Dermis blood vessel endothelial cell (primary cell): ENCODE data around the gene WFDC5. TPM values are rescaled to one million over a fixed set of nuclear protein-coding genes. Genes with fewer than 3 reads are reported as not detected.
A peak's percentile ranks its signal among the peaks of the same experiment; 100 is the strongest.

Experiments used
- DNase-seq: peaks from one replicate; pipeline ENCODE4 v3.0.0; 2010
- total RNA-seq: library from RNA; depleted of rRNA; stranded (reverse); fragments of >200 nt; gene quantifications from 2 replicates; pipeline ENCODE4 v1.2.3, GENCODE V29; 2014

WFDC5 gene
- total RNA-seq, 1 donor from 2014 or later: not detected

DNA sequence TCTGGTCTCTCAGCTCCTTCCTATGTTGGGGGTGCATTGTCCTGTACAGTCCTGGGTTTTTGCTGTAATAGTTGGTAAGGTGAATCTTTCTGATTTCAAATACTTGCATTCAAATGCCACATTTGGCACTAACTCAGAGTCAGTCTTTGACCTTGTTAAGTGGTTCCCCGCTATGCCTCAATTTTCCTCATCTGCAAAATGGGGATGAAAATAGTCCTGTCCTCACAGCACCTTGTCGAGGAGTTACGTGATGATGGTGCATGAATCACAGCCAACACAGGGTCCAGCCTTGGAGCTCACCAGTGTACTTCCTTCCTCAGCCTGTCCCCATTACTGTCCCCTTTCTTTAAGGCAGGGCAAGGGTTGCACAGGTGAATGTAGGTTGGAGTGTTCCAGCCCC lies 1.1 kb downstream of the WFDC5 start:
- DNase-seq: no peak

DNA sequence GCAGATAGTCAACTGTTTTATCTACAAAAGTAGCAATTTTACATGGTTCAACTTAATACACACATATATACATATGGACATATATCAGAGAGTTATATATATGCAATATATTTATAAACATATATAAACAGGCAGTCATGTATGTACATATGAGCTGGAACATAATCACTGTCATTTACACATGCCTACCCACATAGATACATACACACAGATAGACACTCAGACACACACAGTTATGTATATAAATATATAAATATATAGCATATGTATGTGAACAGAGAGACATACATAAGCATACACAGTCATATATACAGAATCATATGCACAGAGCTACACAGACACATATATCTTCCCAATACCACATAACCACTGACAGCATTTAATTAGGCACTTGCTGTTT lies 2.2 kb downstream of the WFDC5 start:
- DNase-seq: no peak

DNA sequence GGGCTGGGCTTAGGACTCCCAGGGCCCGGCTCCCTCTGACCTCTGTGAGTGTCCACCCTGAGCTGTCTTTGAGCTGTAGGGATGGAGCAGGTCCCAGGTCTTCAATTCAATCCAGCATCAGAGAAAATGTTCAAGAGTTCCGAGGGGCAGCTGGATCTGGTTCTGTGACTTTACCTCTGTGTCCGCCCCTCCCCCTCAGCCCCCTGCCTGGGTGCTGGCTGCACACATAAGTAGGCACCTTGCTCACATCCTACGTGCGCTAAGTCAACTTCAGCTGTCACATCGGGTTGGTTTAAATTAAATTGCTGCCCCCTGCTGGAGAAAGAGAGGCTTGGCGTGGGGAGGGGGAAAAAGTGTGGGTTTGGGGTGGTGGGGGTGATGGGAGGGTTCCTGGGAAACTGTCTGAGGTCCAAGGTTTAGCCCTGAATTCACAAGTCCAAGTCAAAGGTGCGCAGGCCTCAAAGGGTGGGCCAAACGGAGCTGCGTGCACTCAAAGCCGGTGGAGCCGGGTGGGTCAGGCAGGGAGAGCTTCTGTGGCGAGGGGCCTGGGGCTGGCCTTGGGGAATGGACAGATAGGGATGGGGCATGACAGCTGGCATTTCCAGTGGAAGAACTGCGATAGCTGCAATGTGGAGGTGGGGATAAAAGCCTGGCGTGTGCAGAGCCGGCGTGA lies 3.0 kb downstream of the WFDC5 start:
- peak; percentile 49 for DNase-seq

DNA sequence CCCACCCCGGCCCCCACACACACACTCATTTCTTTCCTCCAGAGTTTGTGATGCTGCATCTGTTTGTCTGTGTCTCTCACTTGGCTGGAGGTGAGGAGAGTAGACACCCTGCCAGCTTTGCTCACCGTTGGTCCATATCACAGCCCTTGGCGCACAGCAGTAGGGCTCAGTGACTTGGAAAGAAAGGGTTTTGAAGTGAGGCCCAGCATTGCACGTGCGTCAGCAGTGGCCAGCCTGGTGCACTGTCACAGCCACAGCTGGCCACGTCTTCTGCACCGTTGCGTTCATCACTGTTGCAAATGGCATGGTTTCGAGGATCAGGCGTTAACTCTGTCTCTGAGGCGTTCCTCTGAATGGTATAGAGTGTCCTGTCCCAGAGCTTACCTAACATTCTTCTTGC lies 3.7 kb downstream of the WFDC5 start:
- no peak for DNase-seq

DNA sequence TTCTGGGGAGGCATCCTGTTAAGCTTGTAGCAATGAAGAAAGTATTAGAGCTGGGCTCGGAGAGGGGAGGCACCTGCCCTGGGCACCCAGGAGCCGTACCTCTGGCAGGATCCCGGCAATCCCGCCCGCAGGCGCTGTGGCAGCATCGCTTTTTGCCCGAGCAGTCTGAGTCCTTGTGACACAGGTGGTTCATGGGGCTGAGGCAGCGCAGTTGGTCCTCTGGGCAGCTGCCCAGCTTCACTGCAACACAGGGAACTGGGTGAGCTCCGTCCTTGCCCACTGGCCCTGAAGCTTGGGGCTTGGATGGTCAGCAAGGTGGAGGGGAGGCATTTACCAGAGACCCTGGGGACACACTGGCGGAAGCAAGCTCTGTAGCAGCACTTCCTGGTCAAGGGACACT lies 4.7 kb downstream of the WFDC5 start:
- DNase-seq: no peak

DNA sequence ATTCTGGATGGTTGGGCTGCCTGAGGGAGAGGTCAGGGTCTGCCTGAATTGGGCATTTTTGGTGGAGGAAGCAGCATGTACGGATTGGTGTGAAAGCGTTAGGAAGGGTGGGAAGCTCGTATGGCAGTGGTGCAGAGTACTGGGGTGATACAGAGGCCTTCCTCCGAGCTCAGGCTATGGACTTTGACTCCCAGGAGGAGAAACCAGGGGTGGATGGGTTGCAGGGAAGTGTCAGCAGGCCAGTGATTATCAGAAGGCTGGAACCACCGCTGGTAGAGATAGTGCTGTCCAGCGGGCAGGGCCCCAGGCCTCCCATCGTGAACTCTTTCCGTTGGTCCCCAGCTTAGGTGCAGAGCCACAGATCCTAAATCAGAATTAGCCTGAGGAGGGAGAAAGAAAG lies 5.3 kb downstream of the WFDC5 start:
- DNase-seq: no peak

DNA sequence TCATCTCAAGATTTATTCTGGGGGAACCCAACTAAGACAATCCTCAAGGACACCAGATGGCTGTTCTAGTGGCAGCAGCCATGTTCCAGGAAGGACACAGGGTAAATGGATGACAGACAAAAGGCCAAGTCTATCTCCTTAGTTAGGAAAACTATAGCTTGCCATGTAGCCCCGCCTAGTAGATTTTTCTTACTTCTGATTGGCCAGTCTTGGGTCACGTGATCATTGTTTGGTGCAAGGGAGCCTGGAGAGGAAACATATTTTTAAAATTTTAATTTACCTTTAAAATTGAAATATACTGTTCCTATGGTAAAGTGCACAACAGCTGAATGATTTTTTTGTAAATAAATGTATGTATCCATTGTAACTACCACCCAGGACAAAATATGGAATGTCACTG lies 9.7 kb downstream of the WFDC5 start:
- no peak for DNase-seq

DNA sequence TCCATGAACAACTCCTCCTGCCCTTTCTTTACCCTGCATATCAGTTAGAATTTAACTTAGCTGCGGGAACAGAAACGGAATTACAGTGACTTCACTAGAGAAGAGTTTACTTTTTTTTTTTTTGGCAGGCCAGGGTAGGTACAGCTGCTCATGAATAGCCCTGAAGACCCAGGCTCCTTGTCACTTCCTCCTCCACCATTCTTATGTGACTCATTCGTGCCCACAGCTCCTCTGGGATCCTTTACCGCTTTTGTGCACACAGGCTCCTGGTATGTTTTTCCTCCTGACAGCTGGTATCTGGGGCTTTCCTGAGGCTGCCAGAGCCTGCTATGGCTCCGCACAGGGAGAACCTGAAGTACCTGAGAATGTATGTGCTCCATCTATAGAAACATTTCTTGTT lies 10.2 kb downstream of the WFDC5 start:
- peak; percentile 86 for DNase-seq

DNA sequence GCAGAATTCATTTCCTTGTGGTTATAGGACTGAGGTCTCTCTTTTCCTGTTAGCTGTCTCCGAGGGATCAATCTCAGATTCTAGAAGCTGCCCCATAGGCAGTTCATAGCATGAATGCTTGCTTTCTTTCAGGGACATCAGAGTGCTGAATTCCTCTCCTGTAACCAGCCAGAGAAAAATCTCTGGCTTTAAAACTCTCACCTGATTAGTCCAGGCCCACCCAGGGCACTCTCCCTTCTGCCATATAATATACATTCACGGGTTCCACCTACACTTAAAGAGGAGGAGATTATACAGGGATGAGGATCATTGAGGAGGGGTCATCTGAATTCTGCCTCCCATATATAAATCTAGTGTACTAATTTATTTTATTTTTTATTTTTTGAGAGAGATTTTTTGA lies 11.9 kb downstream of the WFDC5 start:
- DNase-seq: no peak

DNA sequence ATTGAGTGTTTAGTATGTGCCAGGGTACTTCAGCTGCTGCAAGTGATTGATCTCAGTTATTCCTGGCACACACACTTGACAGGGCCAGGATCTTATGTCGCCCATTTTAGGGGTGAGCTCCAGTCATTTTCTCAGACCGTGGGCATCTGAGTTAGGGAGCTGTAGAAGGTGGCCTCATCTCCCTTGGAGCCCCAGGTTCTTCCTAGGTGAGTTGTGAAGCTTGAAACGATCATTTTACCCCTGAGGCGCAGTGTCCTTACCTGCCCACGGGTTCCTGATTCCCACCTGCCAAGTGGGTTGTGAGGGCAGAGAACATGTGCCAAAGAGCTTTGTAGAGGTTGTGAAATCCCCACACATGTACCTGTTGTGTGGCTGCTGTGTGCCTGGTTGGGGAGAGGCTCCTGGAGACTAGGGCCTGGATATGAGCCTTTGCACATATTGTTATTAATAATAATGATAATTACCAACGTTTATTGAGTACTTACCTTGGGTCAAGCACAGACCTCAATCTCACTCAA lies 13.6 kb downstream of the WFDC5 start:
- DNase-seq: no peak

DNA sequence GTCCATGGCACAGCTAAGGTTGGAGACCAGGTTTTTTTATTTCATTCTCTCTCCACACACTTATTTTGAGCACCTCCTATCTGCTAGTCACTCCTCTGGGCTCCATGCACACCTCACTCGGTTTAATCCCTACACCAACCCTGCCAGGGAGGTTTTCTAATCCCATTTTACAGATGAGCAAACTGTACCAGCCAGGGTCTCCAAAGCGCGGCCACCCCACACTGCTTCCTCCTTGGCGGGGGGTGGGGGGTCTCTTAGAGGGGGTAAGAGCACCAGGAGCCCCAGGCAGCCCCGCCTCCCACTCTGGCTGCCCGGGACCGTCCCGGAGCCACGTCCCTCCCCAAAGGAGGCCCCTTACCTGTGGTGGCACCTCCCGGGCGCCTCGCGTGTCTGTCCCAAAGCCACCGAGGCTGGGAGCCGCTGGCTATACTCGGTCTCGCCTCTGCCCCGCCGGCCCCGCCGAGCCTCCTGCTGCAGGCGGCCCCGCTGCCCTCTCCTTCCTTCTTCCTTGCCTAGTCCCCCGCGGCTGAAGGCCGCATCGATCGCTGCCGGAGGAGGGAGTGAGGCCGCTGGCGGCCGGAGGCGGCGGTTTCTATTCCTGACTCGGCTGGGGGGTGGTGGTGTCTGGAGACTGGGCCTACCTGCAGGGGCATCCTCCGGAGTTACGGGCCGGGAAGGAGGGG lies 14.3 kb downstream of the WFDC5 start, which contains the start of gene KCNS1:
KCNS1 (minus strand) TSS at position 565 of the 683 bp plus-strand sequence. CDS start 1,891 bp downstream, outside the sequence.
- peak; percentile 45 for DNase-seq

DNA sequence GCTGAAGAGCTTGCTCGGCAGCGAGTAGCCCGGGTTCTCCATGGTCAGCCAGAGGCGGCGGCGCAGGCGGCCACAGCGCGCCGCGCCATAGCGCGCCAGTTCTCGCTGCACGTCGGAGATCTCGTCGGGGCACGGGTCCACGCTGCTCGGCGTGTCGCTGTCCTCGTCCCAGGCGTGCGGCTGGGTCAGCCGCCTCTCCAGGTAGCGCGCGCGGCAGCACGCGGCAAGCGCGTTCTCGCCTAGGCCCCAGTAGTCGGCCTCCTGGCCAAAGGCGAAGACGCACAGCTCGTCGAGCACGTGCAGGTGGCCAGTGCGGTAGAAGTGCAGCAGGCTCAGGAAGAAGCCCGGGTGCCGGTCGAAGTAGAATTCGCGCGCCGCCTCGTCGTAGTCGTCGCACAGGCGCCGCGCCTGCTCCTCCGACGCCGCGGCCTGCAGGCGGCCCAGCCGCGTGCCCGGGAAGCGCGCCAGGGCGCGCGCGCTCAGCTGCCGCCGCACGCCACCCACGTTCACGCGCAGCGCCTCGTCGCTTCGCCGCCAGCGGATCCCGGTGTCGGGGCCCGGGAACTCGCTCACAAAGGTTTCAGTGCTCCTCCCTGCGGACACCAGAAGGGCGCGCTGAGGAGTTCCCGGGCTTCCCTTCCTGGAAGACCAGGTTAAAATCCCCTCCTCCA lies 16.7 kb downstream of the WFDC5 start:
- peak; percentile 45 for DNase-seq

DNA sequence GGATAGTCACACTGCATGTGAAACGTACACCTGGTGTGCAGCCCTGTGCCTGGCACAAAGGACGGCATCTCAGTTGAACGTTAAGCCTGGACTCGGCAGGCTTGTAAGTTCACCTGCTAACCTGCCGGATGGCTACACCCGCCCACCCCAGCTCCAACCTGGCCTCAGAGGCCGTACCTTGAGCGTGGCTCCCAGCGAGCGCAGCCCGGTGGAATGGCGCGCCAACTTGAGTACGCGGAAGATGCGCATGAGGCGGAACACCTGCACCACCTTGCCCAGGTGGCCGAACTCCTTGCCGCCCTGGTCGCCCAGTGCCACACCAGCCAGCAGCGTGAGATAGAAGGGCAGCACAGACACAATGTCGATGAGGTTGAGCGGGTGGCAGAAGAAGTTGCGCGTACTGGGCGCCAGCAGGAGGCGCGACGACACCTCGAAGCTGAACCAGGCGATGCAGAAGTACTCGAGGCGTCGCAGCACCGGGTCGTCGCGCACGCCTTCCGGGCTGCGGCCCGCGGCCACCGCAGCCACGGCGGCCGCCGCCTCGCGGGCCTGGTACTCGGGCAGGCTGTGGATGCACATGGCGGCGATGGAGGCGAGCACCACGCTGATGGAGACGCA lies 17.4 kb downstream of the WFDC5 start:
- peak; percentile 75 for DNase-seq

DNA sequence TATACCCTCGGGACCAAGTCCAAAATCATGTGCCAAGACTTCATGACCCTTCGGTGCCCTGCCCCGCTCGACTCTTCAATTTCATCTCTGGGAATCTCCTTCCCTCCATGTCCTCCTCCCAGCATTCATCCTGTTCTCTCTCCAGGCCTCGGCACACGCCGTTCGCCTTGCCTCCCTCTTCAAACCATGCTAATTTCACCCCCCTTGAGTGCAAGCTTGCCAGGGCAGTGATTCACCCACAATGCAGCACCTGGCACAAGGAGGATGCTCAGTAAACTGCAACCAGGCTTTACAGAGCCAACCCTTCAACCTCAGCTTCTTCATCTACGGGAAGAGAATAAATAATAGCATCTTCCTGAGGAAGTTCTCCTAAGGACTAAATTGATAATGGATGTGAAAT lies 18.2 kb downstream of the WFDC5 start:
- no peak for DNase-seq

DNA sequence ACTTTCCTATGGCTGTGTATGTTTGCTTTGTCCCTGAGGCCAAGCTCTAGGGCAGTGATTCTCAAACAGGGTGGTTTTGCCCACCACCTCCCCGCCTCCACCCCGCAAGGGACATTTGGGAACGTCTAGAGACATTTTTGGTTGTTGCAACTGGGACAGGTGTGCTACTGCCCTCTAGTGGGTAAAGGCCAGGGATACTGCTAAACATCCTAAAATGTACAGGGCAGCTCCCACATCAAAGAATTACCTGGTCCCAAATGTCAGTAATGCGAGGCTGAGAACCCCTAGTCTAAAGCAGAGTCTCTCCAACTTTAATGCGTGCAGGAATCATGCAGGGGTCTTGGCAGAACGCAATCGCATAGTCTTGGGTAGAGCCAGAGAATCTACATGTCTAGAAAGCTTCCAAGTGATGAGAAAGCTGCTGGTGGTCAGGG lies 19.2 kb downstream of the WFDC5 start:
- DNase-seq: peak; percentile 76

DNA sequence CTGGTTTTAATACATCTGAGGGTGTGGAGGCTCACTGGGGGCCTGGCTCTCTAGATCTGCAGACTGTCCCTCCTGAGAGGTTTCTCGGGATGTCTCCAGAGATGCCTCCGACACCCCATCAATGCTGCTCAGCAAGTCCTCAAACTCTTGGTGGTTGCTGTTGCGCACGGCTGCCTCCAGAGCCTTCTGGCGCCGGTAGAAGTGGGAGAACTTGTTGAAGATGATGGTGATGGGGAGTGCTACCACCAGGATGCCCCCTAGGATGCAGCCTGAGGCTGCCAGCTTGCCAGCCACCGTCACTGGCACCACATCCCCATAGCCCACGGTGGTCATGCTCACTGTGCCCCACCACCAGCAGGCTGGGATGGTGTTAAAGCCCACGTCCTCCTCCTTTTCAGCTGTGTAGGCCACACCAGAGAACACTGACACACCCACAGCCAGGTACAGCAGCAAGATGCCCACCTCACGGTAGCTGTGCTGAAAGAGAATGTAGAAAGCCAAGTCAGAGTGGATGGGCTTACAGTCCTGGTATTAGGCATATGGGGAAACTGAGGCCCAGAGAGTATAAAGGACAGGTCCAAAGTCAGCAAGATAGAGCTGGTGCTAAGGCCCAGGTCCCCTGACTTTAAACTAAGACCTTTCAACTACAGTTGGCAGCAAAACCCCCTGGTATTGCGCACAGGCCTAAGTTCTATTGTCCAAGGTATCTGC lies 20.0 kb downstream of the WFDC5 start:
- DNase-seq: no peak

DNA sequence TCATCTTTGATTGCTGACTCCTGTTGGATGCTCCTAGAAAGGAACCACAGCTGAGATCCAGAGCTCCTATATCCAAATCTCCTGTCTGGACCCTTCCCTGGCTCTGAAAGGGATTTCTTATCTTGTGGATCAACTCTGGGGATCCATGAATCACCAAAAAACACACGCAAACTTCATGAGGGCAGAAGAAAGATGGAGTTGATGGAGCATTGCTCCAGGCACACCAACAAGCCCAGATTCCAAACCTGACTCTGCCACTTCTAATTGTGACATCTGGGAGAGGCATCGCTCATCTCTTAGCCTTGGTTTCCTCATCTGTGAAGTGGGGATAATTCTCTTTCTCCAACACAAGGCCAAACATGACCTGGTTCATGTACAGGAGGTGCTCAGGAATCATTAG lies 20.8 kb downstream of the WFDC5 start:
- no peak for DNase-seq

DNA sequence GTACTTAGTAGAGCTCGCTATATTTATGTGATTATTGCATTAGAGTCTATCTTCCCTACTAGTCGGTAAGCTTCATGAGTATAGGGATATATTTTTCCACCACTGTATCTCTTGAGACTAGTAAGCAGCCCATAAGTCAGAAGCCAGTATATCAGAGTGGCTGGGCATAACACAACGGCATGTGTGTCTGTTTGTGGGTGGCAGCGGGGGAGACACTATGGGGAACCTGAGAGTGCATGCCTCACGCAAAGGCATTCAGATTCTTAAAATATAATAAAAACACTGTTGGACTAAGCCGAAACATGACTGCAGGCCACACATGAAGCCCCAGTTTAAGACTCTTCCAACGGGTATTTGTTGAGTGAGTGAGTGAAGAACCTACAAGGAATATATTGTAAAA lies 22.1 kb downstream of the WFDC5 start:
- DNase-seq: no peak

DNA sequence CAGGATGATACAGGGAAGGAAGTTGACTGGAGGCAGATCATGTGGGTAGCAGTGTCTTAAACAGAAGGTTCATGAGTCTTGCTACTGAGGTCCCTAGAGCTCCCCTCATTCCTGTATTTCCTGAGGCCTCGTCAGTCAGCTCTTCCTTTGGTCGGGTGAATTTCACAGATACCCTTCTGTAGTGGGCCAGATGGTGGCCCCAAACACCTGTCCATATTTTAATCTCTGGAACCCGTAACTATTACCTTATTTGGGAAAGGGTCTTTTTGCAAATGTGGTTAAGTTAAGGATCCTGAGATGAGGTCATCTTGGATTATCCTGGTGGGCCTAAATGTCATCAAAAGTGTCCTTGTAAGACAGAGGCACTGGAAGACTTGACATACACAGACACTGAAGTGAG lies 23.6 kb downstream of the WFDC5 start:
- no peak for DNase-seq

DNA sequence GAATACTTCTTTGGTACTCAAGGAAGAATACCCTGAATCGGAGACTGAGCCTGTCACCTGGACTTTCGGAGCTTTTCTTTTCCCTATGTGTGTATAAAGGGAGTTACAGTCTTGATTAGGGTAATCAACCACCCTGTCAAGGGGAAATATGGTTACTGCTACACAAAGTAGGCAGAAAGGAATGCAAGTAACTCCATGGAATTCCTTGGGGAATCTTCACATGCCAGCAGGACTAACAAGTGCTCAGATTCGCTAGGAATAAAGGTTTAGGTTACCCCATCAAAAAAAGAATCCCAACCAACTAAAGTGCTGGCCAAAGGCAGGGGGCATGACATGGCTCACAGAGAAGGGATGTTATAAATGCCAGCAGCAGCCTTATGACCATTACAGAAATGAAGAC lies 24.5 kb downstream of the WFDC5 start:
- no peak for DNase-seq

DNA sequence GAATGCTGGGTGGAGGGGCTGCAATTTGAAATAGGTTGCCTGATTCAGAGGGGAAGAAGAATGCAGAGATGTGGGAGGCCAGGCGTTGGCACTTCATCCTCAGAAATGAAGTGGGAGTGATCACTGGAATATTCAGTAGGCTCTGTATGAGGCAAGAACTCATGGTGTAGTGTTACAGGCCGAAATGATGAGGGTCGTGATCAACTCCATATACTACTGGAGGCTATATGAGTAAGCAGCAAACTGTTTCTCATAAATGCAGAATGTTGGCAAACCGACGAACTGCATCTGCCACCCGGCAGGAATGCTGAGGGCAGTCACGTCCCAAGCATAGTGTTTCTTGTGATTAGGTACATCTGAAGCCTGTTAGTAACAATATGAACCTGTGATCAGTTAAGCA lies 26.7 kb downstream of the WFDC5 start:
- DNase-seq: no peak

DNA sequence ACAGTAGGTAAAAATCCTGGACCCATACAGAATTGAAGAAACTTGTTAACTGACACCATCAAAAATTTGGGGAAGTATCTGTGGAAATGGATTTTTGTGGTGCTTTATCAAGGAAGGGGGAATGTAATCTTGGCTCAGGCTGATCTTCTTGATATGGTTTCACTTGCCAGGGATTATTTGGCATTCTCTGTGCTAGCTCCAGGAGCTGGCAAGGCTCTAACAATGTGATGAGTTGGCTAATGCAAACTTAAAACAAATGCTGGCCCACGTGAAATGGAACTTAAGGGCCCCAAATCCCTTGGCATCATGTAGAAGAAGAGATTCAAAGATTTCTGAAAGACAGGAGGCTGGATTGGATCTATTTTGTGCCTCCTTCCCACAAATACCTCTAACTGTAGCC lies 27.2 kb downstream of the WFDC5 start:
- no peak for DNase-seq
